Esophagus mucosa (tissue), 1 donor: ENCODE data around the gene SCAPER. TPM values are rescaled to one million over a fixed set of nuclear protein-coding genes. Genes with fewer than 3 reads are reported as not detected.

Experiments
- ATAC-seq: fragments of 200-7000 bp; cut with Tn5 transposase; one replicate; pipeline ENCODE4 v1.9.1; 2020
- total RNA-seq: library from RNA; stranded (reverse); gene quantifications from one replicate; pipeline ENCODE4 v1.2.4, GENCODE V29; 2023
- donor health status: DM: yes; HTN: yes; CAD: no.

SCAPER gene
- total RNA-seq, 1 donor from 2014 or later: 19.5 TPM

DNA sequence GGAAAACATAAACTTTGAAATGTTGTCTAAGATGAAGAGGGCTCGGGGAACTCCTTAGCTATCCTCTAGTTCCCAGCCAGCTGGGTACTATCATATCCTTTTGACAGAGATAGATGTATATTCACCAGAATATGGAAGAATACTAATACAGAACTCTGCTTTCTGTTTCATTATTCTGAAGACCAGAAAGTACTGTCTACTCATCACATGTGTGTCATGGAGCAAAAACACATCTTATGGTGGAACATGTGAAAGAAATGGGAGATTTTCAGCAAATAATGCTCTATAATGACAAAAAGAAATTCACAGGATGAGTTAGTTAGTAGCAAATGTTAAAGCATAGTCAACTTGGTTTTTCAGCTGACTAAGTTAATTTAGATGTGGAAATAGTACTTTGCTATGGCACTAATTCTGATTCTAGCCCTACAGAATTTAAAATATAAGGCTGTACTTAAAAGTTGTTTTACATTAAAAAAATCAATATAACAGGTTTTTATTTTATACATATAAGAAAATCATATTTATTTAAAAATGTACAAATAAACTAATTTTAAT lies 552.0 kb downstream of the SCAPER start:
- no peak for ATAC-seq

DNA sequence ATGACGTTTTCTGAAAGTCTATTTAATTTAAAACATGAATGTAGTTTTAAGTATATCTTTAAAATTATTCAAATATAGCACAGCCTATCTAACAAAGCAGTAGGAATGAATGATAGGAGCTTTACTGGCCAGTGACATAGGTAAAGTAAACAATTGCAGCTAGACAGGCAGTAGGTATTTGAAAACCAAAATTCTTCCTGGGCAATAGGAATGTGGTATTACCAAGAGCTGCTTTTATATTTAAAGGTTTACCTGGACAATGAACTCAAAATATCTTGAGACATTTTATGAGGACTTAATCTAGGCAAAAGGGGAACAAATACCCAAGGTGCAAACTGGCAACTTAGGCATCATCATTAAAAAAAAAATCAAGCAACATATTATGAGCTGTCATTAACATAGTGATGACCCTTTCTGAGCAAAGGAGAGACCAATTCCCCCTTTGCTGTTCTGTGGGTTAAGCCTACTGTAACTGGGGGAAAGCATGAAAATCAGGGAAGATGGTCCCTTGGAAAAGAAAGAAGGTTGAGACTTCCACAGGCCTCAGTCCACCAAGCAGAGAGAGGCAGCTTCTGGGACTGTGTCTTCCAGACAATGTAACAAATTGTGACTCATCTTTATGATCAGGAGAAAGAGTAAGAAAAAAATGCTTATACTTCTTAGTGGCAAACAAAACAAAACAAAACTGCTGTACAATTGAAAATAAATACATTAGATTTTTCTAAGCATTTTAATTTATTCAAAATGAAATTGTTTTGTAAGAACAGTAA lies 555.7 kb downstream of the SCAPER start:
- no peak for ATAC-seq

DNA sequence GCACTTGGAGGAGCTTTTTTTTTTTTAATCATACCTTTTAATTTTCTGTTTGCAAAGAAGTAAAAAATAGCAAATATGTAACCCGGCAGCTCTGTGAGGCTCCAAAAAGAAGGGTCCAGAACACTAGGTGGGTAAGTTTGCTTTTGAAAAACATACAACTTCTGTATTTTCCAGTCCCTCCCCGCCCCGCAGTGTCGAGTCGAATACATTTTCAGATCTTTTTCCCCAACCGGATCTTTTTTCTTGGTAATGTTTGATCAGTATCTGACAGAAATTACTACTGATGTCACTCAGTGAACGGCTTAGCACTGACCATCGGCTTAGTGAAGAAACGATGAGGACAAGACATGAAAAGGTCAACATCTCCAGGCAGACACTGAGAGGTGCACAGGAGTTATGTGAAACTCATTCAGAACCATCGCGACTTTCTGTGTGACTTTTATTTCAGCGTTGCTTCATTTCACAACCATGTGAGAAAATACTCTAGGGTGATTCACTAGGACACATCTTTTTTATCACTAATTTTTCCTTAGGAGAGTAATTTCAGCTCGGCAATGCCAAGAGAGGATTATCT lies 557.6 kb downstream of the SCAPER start:
- no peak for ATAC-seq

DNA sequence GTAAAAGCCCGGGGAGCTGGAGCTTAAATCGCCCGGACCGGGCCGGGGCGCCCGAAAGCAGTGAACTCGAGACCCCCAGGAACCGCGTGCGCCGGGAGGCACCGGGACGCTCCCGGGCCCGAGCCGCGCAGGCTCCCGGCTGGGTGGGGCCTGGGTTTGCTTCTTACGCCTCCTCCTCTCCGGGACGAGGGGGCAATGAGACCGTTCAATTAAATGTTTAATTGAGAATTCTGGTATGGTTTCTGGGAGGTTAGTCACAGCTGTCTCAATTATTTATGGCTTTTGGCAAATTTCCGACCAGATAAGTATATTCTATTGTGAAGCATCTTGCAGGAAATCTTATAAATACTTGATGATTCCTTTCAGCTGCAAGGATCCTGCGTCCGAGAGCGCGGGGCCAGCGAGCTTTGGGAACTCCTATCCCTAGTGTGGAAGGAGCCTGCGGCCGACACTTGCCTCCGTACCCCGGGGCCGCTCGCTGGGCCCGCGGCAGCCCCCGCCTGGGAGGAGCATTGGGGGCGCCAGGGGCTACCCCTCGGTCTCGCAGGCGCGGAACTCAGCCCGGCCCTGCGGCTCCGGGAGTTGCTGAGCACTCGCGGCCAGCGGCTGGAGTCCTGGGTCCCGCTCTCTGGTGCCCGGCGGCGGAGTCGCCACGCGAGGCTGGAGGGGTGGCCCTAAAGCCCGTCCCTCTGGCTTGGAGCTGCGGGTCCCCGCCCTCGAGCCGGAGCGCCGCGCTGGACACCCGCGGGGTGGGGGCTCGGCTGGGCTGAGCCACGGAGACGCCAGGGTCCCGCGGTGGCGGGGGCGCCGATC lies 558.3 kb downstream of the SCAPER start:
- ATAC-seq: no peak

DNA sequence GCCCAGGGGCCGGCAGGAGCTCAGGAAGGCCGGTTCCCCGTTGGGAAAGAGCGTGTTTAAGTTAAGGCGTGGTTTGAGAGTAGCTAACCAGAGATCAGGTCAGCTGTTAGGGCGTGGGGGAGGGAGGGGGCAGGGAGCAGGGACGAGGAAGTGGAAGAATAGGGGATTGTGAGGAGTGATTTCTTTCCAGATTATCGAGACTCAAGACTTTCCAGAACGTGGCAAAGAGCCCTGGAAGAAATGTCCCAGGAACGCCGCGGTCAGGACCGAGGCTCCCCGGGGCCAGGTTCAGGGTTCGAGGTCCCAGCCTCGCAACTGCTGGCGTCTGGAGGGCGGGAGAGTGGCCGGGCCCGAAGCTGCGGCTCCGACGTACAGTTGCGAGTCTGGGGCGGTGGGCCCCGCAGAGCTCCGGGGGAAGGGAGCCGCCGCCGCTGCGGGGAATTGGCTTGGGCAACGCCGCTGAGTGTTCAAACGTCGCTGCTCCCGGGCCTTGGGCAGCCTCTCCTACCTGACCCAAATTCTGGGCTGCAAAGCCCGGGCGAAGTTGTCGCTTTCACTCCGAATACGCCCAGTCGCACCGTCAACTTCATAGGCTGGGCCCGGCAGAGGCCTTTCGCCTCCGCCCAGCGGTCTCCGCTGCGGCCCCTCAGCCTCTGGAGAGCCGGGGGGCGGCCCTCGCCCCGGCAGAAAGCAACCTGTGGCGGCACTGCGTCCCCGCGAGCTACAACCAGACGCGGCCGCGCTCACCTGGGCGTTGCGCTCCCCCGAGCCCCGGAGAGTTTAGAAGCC lies 559.1 kb downstream of the SCAPER start:
- ATAC-seq: peak; percentile 51

DNA sequence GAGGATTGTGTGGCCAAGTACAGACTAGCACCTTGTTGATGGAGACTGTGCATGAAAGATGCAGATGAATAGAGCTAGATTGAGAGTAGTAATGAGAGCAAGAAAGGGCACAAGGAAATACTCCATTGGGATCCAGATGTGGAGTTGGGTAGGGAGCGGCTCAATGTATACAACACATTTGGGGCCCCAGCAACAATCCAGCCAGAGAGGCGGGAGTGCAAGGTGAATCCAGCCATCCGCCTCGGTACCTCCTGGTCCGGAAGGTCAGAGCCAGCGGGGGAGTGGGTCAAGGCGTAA lies 559.6 kb downstream of the SCAPER start:
- ATAC-seq: no peak

DNA sequence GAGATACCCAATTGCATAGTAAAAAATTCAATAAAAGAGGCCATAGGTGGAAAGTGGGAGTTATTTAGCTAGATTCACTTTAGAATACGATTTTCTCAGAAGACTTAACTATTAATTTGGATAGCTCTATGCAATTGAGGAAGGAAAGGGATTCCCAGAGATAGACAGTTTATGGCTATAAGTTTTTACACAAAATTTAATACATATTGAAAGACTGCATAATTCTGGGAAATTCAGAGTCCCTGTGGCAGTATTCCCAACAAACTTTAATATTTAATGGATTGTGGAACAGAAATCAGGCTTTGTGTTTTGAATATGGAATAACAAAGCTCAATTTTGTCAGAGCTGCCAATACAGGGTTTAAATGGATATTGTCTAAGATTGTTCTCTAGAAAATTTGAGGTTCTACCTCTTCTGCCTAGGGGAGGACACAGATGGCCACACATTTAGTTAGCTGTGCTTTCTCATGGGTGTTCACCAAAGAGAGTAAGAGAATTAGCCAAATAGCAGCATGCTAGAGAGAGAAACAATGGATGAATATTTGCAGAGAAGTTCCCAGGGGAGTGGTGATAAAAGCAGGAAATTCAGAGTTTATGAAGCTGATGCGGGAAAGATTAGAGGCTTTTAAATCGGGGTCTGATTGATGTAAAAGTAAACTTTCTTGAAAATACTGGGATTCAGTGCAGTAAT lies 560.1 kb downstream of the SCAPER start:
- no peak for ATAC-seq

DNA sequence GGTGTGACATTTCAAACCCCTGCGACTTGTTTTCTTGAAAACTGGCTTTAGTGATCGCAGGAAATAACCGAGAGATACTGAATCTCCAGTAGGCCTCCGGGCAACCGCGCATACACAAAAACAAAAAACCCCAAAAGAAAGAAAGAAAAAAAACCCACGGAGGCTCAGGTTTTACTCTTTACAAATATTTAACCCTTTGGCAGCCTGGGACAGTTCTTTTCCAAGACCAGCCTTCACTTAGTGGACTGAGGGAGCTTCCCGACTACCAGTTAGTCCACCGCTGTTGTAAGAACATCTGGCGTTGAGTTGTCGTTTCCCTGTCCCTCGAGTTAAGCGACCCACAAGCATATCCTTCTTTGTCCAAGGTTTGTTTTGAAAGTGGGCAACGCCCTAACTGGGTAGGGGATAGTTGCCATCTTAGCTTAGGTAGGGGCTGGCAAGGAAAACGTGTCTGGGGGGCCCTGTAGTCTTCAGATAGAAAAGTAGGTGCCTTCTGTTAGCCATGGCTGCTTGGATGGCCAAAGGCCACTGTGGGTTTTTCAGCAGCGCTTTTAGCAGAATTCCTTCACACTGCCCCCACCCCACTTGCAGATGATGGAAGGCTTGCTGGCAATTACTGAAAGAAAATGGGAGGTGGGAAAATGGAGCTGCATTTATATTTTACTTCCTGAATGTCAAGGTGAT lies 561.7 kb downstream of the SCAPER start:
- no peak for ATAC-seq

DNA sequence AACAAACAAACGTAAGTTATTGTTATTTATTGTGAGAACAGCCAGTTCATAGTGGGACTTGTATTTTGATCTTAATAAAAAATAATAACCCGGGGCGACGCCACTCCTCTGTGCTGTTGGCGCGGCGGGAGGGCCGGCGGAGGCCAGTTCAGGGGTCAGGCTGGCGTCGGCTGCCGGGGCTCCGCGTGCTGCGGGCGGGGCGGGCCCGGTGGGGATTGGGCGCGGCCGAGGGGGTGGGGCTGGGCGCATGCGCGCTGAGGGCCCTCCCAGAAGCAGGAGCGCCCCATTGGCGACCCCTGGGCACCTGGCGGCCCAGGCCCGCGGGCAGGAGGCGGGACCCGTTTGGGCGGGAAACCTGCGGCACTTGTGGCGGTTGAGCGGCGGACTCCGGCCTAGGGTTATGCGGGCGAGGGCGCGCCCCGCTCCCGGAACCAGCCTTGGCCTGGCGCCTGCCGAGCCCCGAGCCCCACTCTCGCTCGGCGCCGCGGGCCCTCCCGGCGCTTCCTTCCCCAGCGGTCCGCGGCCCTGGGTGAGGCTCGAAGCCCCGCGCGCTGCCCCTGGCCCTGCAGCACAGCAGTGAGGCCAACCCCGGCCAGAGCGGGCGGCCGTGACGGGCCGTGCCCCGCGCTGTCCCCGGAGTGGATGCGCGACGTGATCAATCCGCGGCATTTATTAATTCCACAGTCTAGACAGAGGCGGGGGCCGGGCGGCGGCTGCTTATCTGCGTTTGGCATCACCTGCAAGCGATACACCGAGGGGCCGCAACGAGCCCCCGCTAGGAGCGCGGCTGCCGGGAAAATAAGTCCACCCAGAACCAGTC lies 562.5 kb downstream of the SCAPER start:
- no peak for ATAC-seq

DNA sequence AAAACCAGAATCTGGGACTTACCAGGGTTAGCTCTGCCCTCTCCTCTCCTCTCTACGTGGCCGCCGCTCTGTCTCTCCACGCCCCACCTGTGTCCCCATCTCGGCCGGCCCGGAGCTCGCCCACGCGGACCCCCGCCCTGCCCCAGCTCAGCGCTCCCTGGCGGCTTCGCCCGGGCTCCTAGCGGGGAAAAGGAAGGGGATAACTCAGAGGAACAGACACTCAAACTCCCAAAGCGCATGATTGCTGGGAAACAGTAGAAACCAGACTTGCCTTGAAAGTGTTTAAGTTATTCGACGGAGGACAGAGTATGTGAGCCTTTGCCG lies 563.1 kb downstream of the SCAPER start:
- ATAC-seq: no peak

DNA sequence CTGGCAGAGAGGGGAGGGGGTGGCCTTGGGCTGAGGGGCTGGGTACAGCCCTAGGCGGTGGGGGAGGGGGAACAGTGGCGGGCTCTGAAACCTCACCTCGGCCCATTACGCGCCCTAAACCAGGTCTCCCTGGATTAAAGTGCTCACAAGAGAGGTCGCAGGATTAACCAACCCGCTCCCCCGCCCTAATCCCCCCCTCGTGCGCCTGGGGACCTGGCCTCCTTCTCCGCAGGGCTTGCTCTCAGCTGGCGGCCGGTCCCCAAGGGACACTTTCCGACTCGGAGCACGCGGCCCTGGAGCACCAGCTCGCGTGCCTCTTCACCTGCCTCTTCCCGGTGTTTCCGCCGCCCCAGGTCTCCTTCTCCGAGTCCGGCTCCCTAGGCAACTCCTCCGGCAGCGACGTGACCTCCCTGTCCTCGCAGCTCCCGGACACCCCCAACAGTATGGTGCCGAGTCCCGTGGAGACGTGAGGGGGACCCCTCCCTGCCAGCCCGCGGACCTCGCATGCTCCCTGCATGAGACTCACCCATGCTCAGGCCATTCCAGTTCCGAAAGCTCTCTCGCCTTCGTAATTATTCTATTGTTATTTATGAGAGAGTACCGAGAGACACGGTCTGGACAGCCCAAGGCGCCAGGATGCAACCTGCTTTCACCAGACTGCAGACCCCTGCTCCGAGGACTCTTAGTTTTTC lies 563.6 kb downstream of the SCAPER start:
- ATAC-seq: peak; percentile 7

DNA sequence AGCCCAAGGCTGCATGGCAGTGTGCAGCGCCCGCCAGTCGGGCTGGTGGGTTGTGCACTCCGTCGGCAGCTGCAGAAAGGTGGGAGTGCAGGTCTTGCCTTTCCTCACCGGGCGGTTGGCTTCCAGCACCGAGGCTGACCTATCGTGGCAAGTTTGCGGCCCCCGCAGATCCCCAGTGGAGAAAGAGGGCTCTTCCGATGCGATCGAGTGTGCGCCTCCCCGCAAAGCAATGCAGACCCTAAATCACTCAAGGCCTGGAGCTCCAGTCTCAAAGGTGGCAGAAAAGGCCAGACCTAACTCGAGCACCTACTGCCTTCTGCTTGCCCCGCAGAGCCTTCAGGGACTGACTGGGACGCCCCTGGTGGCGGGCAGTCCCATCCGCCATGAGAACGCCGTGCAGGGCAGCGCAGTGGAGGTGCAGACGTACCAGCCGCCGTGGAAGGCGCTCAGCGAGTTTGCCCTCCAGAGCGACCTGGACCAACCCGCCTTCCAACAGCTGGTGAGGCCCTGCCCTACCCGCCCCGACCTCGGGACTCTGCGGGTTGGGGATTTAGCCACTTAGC lies 564.3 kb downstream of the SCAPER start:
- ATAC-seq: peak; percentile 51

DNA sequence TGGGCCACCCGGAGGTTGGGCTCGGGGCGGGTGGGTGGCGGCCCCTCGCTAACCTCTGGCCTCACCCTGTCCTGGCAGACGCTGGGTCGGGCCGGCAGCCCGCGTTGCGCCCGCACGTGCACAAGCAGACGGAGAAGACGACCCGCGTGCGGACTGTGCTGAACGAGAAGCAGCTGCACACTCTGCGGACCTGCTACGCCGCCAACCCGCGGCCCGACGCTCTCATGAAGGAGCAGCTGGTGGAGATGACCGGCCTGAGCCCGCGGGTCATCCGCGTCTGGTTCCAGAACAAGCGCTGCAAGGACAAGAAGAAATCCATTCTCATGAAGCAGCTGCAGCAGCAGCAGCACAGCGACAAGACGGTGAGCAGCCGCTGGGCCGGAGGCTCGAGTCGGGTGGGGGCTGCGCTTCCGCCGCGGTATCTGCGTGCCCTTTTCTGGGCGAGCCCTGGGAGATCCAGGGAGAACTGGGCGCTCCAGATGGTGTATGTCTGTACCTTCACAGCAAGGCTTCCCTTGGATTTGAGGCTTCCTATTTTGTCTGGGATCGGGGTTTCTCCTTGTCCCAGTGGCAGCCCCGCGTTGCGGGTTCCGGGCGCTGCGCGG lies 564.8 kb downstream of the SCAPER start:
- ATAC-seq: peak; percentile 10

DNA sequence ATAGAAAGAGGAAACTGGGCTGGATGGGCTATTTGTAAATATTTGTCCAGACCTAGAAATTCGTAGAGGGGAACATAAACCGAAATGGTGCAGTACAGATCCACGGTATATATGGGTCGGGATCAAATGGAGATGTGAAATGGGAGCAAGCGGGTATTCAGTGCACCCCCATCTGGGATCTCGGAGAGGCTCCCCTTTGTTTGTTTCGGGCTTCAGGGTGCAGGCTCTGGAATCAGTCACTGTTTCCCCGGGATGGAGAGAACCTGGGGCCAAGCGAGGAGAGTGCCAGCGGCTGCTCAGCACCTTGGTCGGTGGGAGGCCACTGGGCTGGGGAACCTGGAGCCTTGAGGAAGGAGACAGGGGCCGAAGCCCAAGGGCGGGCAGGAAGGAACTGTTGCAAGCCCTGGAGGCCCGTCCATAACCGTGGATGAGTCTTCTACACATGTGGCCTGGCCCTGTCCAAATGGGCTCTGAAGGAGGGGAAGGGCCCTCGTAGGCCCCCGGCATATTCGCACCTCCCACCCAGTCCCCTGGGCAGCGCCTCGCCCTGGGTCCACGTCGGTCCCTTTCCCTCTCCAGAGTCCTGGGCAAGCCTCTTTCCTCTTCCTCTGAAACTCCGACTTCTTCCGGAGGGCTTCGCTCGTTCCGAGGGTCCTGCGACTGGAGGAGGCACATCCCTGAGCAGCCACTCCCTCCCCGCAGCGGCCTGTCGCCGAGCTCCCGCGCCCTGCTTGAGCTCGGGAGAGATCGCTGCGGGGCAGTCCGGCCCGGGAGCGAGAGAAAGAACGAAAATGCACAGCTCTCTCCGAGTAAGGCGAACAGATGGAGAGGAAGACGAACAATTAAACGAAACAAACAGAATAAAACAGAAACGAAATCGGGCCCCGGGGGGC lies 565.6 kb downstream of the SCAPER start:
- no peak for ATAC-seq

DNA sequence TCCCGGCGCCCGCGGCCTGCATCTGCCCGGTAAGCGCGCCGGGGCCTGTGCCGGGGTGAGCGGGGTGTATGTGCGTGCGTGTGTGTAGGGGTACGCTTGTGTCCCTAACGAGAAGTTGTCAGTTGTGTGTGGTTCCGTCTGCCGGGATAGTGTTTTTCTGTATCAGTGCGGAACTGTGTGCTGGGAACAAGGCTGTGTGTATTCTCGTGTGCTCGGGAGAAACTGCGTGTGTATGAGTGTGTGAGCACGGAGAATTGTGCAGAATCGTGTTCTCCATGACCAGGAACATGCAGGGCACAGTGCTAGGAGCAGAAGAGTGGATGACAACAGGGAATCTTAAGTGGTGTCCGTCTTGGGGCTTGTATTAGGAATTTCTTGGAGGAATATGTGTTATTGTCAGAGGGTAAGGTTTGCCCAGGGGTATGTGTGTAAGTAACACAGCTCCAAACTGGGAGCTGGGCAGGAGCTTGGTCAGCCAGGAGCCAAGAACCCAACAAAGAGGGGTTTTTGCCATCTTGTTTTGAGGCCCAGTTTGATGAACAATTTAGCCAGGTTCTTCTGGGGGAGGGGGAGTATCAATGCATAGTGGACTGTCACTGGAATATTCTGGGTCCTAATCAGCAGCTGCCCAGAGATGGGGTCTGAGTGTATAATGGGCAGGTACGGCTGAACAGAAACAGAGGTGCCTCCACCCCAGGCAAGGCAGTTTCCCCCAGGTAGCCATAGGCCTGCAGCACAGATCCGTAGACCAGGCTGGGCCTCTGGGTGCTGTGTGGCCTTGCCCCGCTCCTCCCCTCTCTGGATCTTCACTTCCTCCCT lies 566.4 kb downstream of the SCAPER start:
- ATAC-seq: no peak

DNA sequence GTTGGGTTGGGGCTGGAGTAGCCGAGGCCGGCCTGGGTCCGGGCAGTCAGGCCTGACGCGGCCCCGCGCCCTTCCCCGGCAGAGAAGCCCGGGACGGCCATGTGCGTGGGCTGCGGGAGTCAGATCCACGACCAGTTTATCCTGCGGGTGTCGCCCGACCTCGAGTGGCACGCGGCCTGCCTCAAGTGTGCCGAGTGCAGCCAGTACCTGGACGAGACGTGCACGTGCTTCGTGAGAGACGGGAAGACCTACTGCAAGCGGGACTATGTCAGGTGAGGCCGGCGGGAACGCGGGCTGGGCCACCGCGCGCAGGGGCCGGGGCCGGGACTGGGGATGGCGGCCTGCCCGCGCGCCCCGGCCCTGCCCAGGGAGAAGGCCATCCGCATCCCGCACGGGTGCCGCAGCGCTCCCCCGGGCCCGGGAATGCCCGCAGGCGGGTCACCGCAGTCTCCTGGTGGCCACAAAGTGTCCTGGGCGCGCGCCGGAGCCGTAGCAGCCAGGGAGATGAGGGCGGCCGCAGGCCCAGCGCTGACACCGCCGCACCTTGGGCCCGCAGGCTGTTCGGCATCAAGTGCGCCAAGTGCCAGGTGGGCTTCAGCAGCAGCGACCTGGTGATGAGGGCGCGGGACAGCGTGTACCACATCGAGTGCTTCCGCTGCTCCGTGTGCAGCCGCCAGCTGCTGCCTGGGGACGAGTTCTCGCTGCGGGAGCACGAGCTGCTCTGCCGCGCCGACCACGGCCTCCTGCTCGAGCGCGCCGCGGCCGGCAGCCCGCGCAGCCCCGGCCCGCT lies 567.2 kb downstream of the SCAPER start:
- no peak for ATAC-seq
